GM18951 (cell line): ENCODE results near the gene PRAC2.

Experiments used
- POLR2A ChIP-seq: IDR thresholded peaks from 4 replicates; pipeline ENCODE4 v1.6.1; 2011; ENCODE audit warnings: mild to moderate bottlenecking; ENCODE audit not compliant: insufficient read length, insufficient read depth; ENCODE audit errors: extremely low read depth
- in situ Hi-C: fragments of 300-500 bp; cut with MboI; formaldehyde crosslinking; loops from one replicate; pipeline ENCODE4 v1.12.0; 2022; ENCODE audit warnings: low sequenced_read_pairs, mixed read lengths, inconsistent platforms; ENCODE audit not compliant: unreplicated experiment

PRAC2 gene

GRCh38 chr17:48757524-48757961 lies 34.6 kb downstream of the PRAC2 start:
- in situ Hi-C loops: no loop called here
- TF ChIP-seq POLR2A: no peak

- no peak for TF ChIP-seq POLR2A
These were observed 36.3 kb downstream of the PRAC2 start for GRCh38 chr17:48759288-48759687.

GRCh38 chr17:48760411-48760810 lies 37.4 kb downstream of the PRAC2 start:
- in situ Hi-C loops: no loop called here
- TF ChIP-seq POLR2A: no peak

More at GRCh38 chr17:48759288-48759687, 36.3 kb downstream of the PRAC2 start:
- in situ Hi-C loops: no loop called here

GRCh38 chr17:48761114-48761513 lies 38.1 kb downstream of the PRAC2 start:
- in situ Hi-C loops: no loop called here
- TF ChIP-seq POLR2A: no peak

- no peak for TF ChIP-seq POLR2A
- in situ Hi-C loops: no loop called here
These were observed 44.3 kb downstream of the PRAC2 start for GRCh38 chr17:48767263-48767774.

GRCh38 chr17:48769009-48769675 lies 46.2 kb downstream of the PRAC2 start:
- no peak for TF ChIP-seq POLR2A
- in situ Hi-C loops: no loop called here

GRCh38 chr17:48770954-48771353 lies 48.0 kb downstream of the PRAC2 start:
- no peak for TF ChIP-seq POLR2A
- in situ Hi-C loops: no loop called here

GRCh38 chr17:48773245-48773644 lies 50.3 kb downstream of the PRAC2 start:
- in situ Hi-C loops: no loop called here
- TF ChIP-seq POLR2A: no peak
